GM12875 (cell line): Measurements from ENCODE around the gene ULK1.

Experiments used
- H3K4me3 ChIP-seq: one replicate; pipeline ENCODE4 v1.5.1; 2011; ENCODE audit warnings: low read depth, low read length, control low read depth
- CTCF ChIP-seq: IDR thresholded peaks from 2 replicates; pipeline ENCODE4 v1.5.1; 2011; ENCODE audit warnings: low read depth, mild to moderate bottlenecking, control low read depth, inconsistent platforms, low read length, moderate library complexity, borderline replicate concordance; ENCODE audit not compliant: insufficient read depth

Gene ULK1

GRCh38 chr12:131920157-131920508, 25.7 kb downstream of the ULK1 start:
- no peak overlapping the region for H3K4me3 ChIP-seq
- TF ChIP-seq CTCF, result no peak

- no peak for TF ChIP-seq CTCF
- no peak overlapping the region for H3K4me3 ChIP-seq
These were observed 26.7 kb downstream of the ULK1 start for GRCh38 chr12:131920902-131921840.

- H3K4me3 ChIP-seq, result no peak overlapping the region
- no peak for TF ChIP-seq CTCF
These were observed 27.7 kb downstream of the ULK1 start for GRCh38 chr12:131921866-131922769.

GRCh38 chr12:131922772-131923171, 28.4 kb downstream of the ULK1 start:
- TF ChIP-seq CTCF, result no peak
- no peak overlapping the region for H3K4me3 ChIP-seq

GRCh38 chr12:131923260-131923659, 28.8 kb downstream of the ULK1 start:
- no peak for TF ChIP-seq CTCF
- no peak overlapping the region for H3K4me3 ChIP-seq

- H3K4me3 ChIP-seq, result no peak overlapping the region
- TF ChIP-seq CTCF, result no peak
These were observed 33.0 kb downstream of the ULK1 start for GRCh38 chr12:131927110-131928079.
